ENCODE results near the gene KRTAP17-1.
A peak's percentile ranks its signal among the peaks of the same experiment; 100 is the strongest.

KRTAP17-1 gene

GRCh38 chr17:41331606-41332005, 16.1 kb upstream of the KRTAP17-1 start:
- TF ChIP-seq YY1 (IDR thresholded peaks at IDR 0.05; ENCODE audit: insufficient read depth, insufficient read length) (no peak), ZNF274 (IDR thresholded peaks at IDR 0.05; ENCODE audit: low read depth, low read length) (no peak), SUZ12 (IDR thresholded peaks at IDR 0.05; ENCODE audit: extremely low read depth, insufficient read depth, insufficient read length) (no peak)
- H3K4me1 ChIP-seq (ENCODE audit: insufficient read depth, insufficient read length) = peaks cover 2% of the 10 kb centered on the region

GRCh38 chr17:41329279-41329948, 13.9 kb upstream of the KRTAP17-1 start:
- H3K4me1 ChIP-seq (ENCODE audit: insufficient read depth, insufficient read length) = peaks cover under 1% of the 10 kb centered on the region
- peak; percentile 22 for DNase-seq (ENCODE audit: low read depth, low spot score)
- H3K9me3 ChIP-seq (ENCODE audit: insufficient read depth, low read length) = no peaks in the 10 kb centered on the region
- no peak for TF ChIP-seq ZNF274 (IDR thresholded peaks at IDR 0.05; ENCODE audit: low read depth, low read length)
- no peak for TF ChIP-seq YY1 (IDR thresholded peaks at IDR 0.05; ENCODE audit: insufficient read depth, insufficient read length)
- TF ChIP-seq SUZ12 (IDR thresholded peaks at IDR 0.05; ENCODE audit: extremely low read depth, insufficient read depth, insufficient read length) = no peak
- H3K9ac ChIP-seq (ENCODE audit: insufficient read length, low read depth) = no peak overlapping the region
- no peaks in the 10 kb centered on the region for H3K27me3 ChIP-seq (ENCODE audit: insufficient read depth, insufficient read length)
- no peak overlapping the region for H3K4me3 ChIP-seq (ENCODE audit: insufficient read length, low read depth)
- no peaks in the 10 kb centered on the region for H3K36me3 ChIP-seq (ENCODE audit: insufficient read depth, insufficient read length, low read length)

More at GRCh38 chr17:41331606-41332005, 16.1 kb upstream of the KRTAP17-1 start:
- Histone ChIP-seq H3K36me3 (ENCODE audit: insufficient read depth, insufficient read length, low read length) (no peaks in the 10 kb centered on the region), H3K9ac (ENCODE audit: insufficient read length, low read depth) (no peak overlapping the region), H3K4me3 (ENCODE audit: insufficient read length, low read depth) (no peak overlapping the region), H3K9me3 (ENCODE audit: insufficient read depth, low read length) (no peaks in the 10 kb centered on the region), H3K27me3 (ENCODE audit: insufficient read depth, insufficient read length) (no peaks in the 10 kb centered on the region)
- no peak for DNase-seq (ENCODE audit: low read depth, low spot score)

GRCh38 chr17:41328207-41328606, 12.7 kb upstream of the KRTAP17-1 start:
- no peak overlapping the region for H3K4me3 ChIP-seq (ENCODE audit: insufficient read length, low read depth)
- no peak for DNase-seq (ENCODE audit: low read depth, low spot score)
- H3K4me1 ChIP-seq (ENCODE audit: insufficient read depth, insufficient read length) = peaks cover under 1% of the 10 kb centered on the region
- no peaks in the 10 kb centered on the region for H3K27me3 ChIP-seq (ENCODE audit: insufficient read depth, insufficient read length)
- H3K36me3 ChIP-seq (ENCODE audit: insufficient read depth, insufficient read length, low read length) = no peaks in the 10 kb centered on the region
- no peak overlapping the region for H3K9ac ChIP-seq (ENCODE audit: insufficient read length, low read depth)
- TF ChIP-seq SUZ12 (IDR thresholded peaks at IDR 0.05; ENCODE audit: extremely low read depth, insufficient read depth, insufficient read length) = no peak
- no peak for TF ChIP-seq YY1 (IDR thresholded peaks at IDR 0.05; ENCODE audit: insufficient read depth, insufficient read length)
- TF ChIP-seq ZNF274 (IDR thresholded peaks at IDR 0.05; ENCODE audit: low read depth, low read length) = no peak
- H3K9me3 ChIP-seq (ENCODE audit: insufficient read depth, low read length) = no peaks in the 10 kb centered on the region

GRCh38 chr17:41327411-41328120, 12.1 kb upstream of the KRTAP17-1 start:
- Histone ChIP-seq H3K9me3 (ENCODE audit: insufficient read depth, low read length) (no peaks in the 10 kb centered on the region), H3K9ac (ENCODE audit: insufficient read length, low read depth) (no peak overlapping the region), H3K4me1 (ENCODE audit: insufficient read depth, insufficient read length) (peaks cover 4% of the 10 kb centered on the region), H3K27me3 (ENCODE audit: insufficient read depth, insufficient read length) (no peaks in the 10 kb centered on the region), H3K36me3 (ENCODE audit: insufficient read depth, insufficient read length, low read length) (no peaks in the 10 kb centered on the region), H3K4me3 (ENCODE audit: insufficient read length, low read depth) (no peak overlapping the region)
- no peak for DNase-seq (ENCODE audit: low read depth, low spot score)
- no peak for TF ChIP-seq YY1 (IDR thresholded peaks at IDR 0.05; ENCODE audit: insufficient read depth, insufficient read length)
- no peak for TF ChIP-seq ZNF274 (IDR thresholded peaks at IDR 0.05; ENCODE audit: low read depth, low read length)
- TF ChIP-seq SUZ12 (IDR thresholded peaks at IDR 0.05; ENCODE audit: extremely low read depth, insufficient read depth, insufficient read length) = no peak

GRCh38 chr17:41326173-41327145, 10.9 kb upstream of the KRTAP17-1 start:
- Histone ChIP-seq H3K36me3 (ENCODE audit: insufficient read depth, insufficient read length, low read length) (no peaks in the 10 kb centered on the region), H3K27me3 (ENCODE audit: insufficient read depth, insufficient read length) (no peaks in the 10 kb centered on the region), H3K9ac (ENCODE audit: insufficient read length, low read depth) (no peak overlapping the region), H3K4me3 (ENCODE audit: insufficient read length, low read depth) (no peak overlapping the region), H3K9me3 (ENCODE audit: insufficient read depth, low read length) (no peaks in the 10 kb centered on the region), H3K4me1 (ENCODE audit: insufficient read depth, insufficient read length) (peaks cover 4% of the 10 kb centered on the region)
- TF ChIP-seq ZNF274 (IDR thresholded peaks at IDR 0.05; ENCODE audit: low read depth, low read length) (no peak), YY1 (IDR thresholded peaks at IDR 0.05; ENCODE audit: insufficient read depth, insufficient read length) (no peak), SUZ12 (IDR thresholded peaks at IDR 0.05; ENCODE audit: extremely low read depth, insufficient read depth, insufficient read length) (no peak)
- DNase-seq (ENCODE audit: low read depth, low spot score) = no peak

GRCh38 chr17:41325611-41326010, 10.1 kb upstream of the KRTAP17-1 start:
- no peak overlapping the region for H3K4me3 ChIP-seq (ENCODE audit: insufficient read length, low read depth)
- H3K9ac ChIP-seq (ENCODE audit: insufficient read length, low read depth) = no peak overlapping the region
- TF ChIP-seq ZNF274 (IDR thresholded peaks at IDR 0.05; ENCODE audit: low read depth, low read length) (no peak), SUZ12 (IDR thresholded peaks at IDR 0.05; ENCODE audit: extremely low read depth, insufficient read depth, insufficient read length) (no peak), YY1 (IDR thresholded peaks at IDR 0.05; ENCODE audit: insufficient read depth, insufficient read length) (no peak)
- no peak for DNase-seq (ENCODE audit: low read depth, low spot score)
- no peaks in the 10 kb centered on the region for H3K9me3 ChIP-seq (ENCODE audit: insufficient read depth, low read length)
- no peaks in the 10 kb centered on the region for H3K36me3 ChIP-seq (ENCODE audit: insufficient read depth, insufficient read length, low read length)
- H3K4me1 ChIP-seq (ENCODE audit: insufficient read depth, insufficient read length) = peaks cover 4% of the 10 kb centered on the region
- no peaks in the 10 kb centered on the region for H3K27me3 ChIP-seq (ENCODE audit: insufficient read depth, insufficient read length)

Data from NT2/D1 (cell line).